ENCODE data around the gene SH3RF1.

DNA sequence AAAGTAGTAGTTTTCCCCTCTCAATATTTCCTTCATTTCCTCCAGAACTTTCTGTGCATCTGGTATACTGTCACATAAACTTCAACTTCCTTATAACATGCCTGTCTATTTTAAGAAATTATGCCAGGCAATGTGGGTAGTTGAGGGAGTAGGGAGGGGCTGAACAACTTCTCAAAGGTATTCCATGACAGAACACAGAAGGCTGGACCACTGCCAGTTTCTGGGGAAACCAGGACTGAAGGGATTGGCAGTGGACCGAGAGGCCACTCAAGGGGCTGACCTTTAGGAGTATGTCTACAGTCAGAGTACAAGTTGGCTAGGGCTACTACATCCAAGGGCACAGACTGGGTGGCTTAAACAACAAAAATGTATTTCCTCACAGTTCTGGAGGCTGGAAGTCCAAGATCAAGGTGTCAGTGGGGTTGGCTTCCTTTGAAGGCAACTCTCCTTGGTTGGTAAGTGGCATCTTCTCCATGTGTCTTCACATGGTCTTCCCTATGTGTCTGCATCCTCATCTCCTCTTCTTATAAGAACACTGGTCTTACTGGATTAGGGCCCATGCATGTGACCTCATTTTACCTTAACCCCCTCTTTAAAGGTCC, 6.9 kb downstream of the SH3RF1 start:
- TF ChIP-seq CTCF (IDR thresholded peaks at IDR 0.05; ENCODE audit: low read depth, low read length, poor library complexity, severe bottlenecking) (no peak), EZH2phosphoT487 (IDR thresholded peaks at IDR 0.05; ENCODE audit: borderline replicate concordance, low read length) (no peak)

Measured in DOHH2 (cell line).